Measurements from ENCODE around the gene GCAT. TPM values are rescaled to one million over a fixed set of nuclear protein-coding genes. Genes with fewer than 3 reads are reported as not detected.

GCAT gene
- total and polyA plus RNA-seq, 10 of the 15 experiments (the other 5 are each of a cell fraction or from before 2014, with no cell fraction given) = 0.95 to 34.3 (median 15.3) TPM

- FAIRE-seq = no peak
These were observed 47.7 kb downstream of the GCAT start for GRCh38 chr22:37855462-37855861.

More at GRCh38 chr22:37855462-37855861, 47.7 kb downstream of the GCAT start:
- Histone ChIP-seq H2AFZ (ENCODE audit: control insufficient read depth, low read depth, low read length) (no peak overlapping the region), H3K27me3 (replicated peaks in 1 of 2; ENCODE audit: control insufficient read depth in 2 of 2, insufficient read depth in 2 of 2, low read length in 1 of 2) (no peaks in the 10 kb centered on the region), H3K4me2 (ENCODE audit: control insufficient read depth, insufficient read depth) (no peak overlapping the region), H3K36me3 (ENCODE audit: control insufficient read depth in 2 of 2, insufficient read depth in 2 of 2, low read length in 1 of 2) (peaks cover 7 to 45% of the 10 kb centered on the region in 2 experiments), H3K27ac (ENCODE audit: control insufficient read depth, insufficient read depth) (no peak overlapping the region), H3K9me3 (replicated peaks; ENCODE audit: control insufficient read depth, insufficient read depth, low read length) (no peaks in the 10 kb centered on the region), H4K20me1 (ENCODE audit: control insufficient read depth, insufficient read depth) (no peaks in the 10 kb centered on the region; the same call in 1 of the 2 replicates), H3K4me1 (ENCODE audit: control insufficient read depth, insufficient read depth, low read length) (no peaks in the 10 kb centered on the region; the same call in 1 of the 2 replicates), H3K9ac (ENCODE audit: control insufficient read depth, insufficient read depth, low read length) (no peak overlapping the region), H3K79me2 (ENCODE audit: control insufficient read depth, insufficient read depth, low read length) (peaks cover 20% of the 10 kb centered on the region), H3K4me3 (no peak overlapping the region)
- no TSS peak for BruUV-seq (replicated peaks)
- ChIA-PET RAD21 (ENCODE audit: unreplicated experiment) (no interaction called here), CTCF (interaction anchor here (0.6 to 4.7 kb wide), 7 partner anchors 8 to 442 kb away, joined by 3 to 14 read pairs (median 4); no protein-coding TSS in a partner anchor), SMC1A (ENCODE audit: uncharacterized antibody, unreplicated experiment) (interaction anchor here (0.5 to 2.0 kb wide), 2 partner anchors 8 to 36 kb away, joined by 3 to 8 read pairs; no protein-coding TSS in a partner anchor), POLR2A (interaction anchor here (1.2 kb wide), 1 partner anchor 11 kb away, joined by 4 read pairs; the partner anchor contains the start of gene ANKRD54)
- intact Hi-C loops (cut with micrococcal nuclease; ENCODE audit: unreplicated experiment) (no loop called here), in situ Hi-C loops (cut with MboI) (no loop called here)
- 100% methylated on average over 2 of the region's 2 CpGs for WGBS (ENCODE audit: insufficient coverage, insufficient replicate concordance, low lambda C conversion rate, missing lambda C conversion rate)
- no peak for DNase-seq (ENCODE audit: low read depth, low spot score)
- no peak for TF ChIP-seq PKNOX1 (IDR thresholded peaks at IDR 0.05)
- no peak for TF ChIP-seq MTA2 (IDR thresholded peaks at IDR 0.05; ENCODE audit: low read depth)
- no peak for TF ChIP-seq SRF (IDR thresholded peaks at IDR 0.05; ENCODE audit: low read depth in 2 of 2, low read length in 2 of 2)
- TF ChIP-seq ESRRA (IDR thresholded peaks at IDR 0.05; ENCODE audit: low read length) = no peak
- no peak for TF ChIP-seq IKZF2 (IDR thresholded peaks at IDR 0.05)
- ATAC-seq = no peak

Data from GM12878 (cell line).